Measurements from ENCODE around the gene MARCHF3.

The MARCHF3 gene

GRCh38 chr5:126869005-126869451 lies 161.3 kb downstream of the MARCHF3 start:
- Histone ChIP-seq H3K27me3 (ENCODE audit: insufficient read depth, low read depth, severe bottlenecking) (no peaks in the 10 kb centered on the region), H3K9me3 (ENCODE audit: severe bottlenecking) (no peaks in the 10 kb centered on the region), H3K36me3 (no peaks in the 10 kb centered on the region), H3K27ac (no peak overlapping the region), H3K4me3 (ENCODE audit: low read depth, low read length) (no peak overlapping the region)
- TF ChIP-seq CTCF (IDR thresholded peaks at IDR 0.05; ENCODE audit: low read depth, low read length), result no peak
- no peak for DNase-seq

- no peak for DNase-seq
- no peaks in the 10 kb centered on the region for H3K9me3 ChIP-seq (ENCODE audit: severe bottlenecking)
- no peak overlapping the region for H3K27ac ChIP-seq
- no peaks in the 10 kb centered on the region for H3K36me3 ChIP-seq
- no peak overlapping the region for H3K4me3 ChIP-seq (ENCODE audit: low read depth, low read length)
- no peak for TF ChIP-seq CTCF (IDR thresholded peaks at IDR 0.05; ENCODE audit: low read depth, low read length)
- H3K27me3 ChIP-seq (ENCODE audit: insufficient read depth, low read depth, severe bottlenecking), result no peaks in the 10 kb centered on the region
Measured at GRCh38 chr5:126868338-126869004, 161.9 kb downstream of the MARCHF3 start.

- TF ChIP-seq CTCF (IDR thresholded peaks at IDR 0.05; ENCODE audit: low read depth, low read length), result no peak
- Histone ChIP-seq H3K27ac (no peak overlapping the region), H3K27me3 (ENCODE audit: insufficient read depth, low read depth, severe bottlenecking) (no peaks in the 10 kb centered on the region), H3K9me3 (ENCODE audit: severe bottlenecking) (no peaks in the 10 kb centered on the region), H3K36me3 (no peaks in the 10 kb centered on the region), H3K4me3 (ENCODE audit: low read depth, low read length) (no peak overlapping the region)
- no peak for DNase-seq
Measured at GRCh38 chr5:126866851-126867636, 163.3 kb downstream of the MARCHF3 start.

- Histone ChIP-seq H3K9me3 (ENCODE audit: severe bottlenecking) (no peaks in the 10 kb centered on the region), H3K27me3 (ENCODE audit: insufficient read depth, low read depth, severe bottlenecking) (no peaks in the 10 kb centered on the region), H3K36me3 (no peaks in the 10 kb centered on the region), H3K27ac (no peak overlapping the region), H3K4me3 (ENCODE audit: low read depth, low read length) (no peak overlapping the region)
- no peak for TF ChIP-seq CTCF (IDR thresholded peaks at IDR 0.05; ENCODE audit: low read depth, low read length)
- no peak for DNase-seq
Measured at GRCh38 chr5:126865299-126865698, 165.1 kb downstream of the MARCHF3 start.

GRCh38 chr5:126864042-126864688 lies 166.2 kb downstream of the MARCHF3 start:
- Histone ChIP-seq H3K36me3 (no peaks in the 10 kb centered on the region), H3K27me3 (ENCODE audit: insufficient read depth, low read depth, severe bottlenecking) (no peaks in the 10 kb centered on the region), H3K4me3 (ENCODE audit: low read depth, low read length) (no peak overlapping the region), H3K27ac (no peak overlapping the region), H3K9me3 (ENCODE audit: severe bottlenecking) (no peaks in the 10 kb centered on the region)
- TF ChIP-seq CTCF (IDR thresholded peaks at IDR 0.05; ENCODE audit: low read depth, low read length), result no peak
- no peak for DNase-seq

All from WERI-Rb-1 (cell line).